AML-193 (cell line): Measurements from ENCODE around the gene EXOC3.
"Not testable (repeated sequence)": the region's sequence is repeated elsewhere in the genome, so short reads cannot be mapped to it uniquely, and the experiment has no call there.

Source experiments
- DNase-seq, 2 experiments: peaks; one replicate each; lab custom pipeline; 2025; lab: John Stamatoyannopoulos, UW

The EXOC3 gene

DNA sequence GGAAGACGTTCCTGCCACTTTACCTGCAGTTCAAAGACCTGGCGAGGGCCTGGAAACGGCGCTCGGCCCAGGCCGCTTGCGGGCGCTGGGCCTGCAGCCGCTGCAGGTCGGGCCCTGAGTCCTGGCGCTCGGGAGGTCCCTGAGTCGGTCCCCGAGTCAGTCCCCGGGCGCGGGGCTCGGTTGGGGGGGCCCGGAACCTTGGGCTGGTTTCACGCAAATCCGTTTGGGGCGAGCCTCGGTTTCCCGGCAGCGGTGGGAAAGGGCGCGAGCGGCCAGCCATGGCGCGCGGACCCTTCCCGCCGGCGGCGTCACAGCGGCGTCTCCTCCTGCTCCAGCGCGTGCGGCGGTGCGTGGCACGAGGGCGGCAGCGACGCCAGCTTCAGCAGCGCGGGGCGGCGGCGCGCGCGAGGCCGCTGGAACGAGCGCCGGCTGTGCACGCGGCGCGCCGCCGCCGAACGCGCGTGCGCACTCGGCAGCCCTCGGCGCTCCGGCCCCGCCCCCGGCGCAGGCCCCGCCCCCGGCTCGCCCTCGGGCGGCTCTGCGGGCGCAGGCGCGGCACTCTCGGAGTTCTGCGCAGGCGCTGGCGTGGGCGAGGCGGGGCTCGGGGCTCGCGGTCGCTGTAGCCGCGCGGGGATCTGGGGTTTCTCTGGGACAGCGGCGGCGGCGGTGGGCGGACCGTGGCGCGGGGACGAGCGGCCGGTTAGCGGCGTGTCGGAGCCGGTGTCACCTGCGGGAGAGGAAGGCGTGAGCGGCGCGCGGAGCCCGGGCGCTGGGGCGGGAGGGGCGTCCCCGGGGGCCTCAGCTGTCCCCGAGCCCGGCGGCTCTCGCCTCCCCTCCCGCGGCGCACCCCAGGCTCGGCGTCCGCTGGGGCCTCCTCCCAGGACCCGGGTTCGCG, 29.9 kb downstream of the EXOC3 start:
- peak; percentile 61 to 75 for DNase-seq

DNA sequence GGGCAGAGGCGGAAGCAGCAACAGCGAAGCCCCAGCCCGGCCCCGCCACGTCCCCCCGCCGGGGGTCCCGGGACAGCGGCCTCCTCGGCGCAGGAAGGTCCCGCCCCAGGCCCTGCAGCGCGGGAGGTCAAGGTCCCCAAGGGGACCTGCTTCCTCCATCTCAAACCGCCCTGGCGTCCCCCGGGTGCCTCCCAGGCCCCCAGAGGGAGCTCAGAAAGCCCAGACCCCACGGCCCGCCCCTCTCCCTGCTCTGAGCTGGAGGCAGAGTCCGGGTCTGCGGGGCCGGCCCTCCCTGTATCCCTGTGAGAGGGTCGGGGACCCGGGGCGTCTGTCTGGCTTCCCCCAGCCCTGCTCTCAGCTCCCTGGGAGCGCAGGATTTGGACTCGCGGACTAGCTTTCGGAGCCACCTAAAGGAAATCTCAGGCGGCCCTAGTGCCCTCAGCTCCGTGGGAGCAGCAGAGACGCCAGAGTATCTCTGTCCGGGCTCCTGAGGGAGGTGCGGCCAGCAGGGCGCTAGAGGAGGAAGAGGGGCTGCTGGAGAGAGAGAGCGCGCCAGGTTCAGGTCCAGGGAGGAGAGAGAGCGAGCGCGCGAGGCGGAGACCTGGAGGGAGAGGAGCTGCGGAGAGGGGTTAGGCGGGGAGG, 30.7 kb downstream of the EXOC3 start:
- DNase-seq = no peak

DNA sequence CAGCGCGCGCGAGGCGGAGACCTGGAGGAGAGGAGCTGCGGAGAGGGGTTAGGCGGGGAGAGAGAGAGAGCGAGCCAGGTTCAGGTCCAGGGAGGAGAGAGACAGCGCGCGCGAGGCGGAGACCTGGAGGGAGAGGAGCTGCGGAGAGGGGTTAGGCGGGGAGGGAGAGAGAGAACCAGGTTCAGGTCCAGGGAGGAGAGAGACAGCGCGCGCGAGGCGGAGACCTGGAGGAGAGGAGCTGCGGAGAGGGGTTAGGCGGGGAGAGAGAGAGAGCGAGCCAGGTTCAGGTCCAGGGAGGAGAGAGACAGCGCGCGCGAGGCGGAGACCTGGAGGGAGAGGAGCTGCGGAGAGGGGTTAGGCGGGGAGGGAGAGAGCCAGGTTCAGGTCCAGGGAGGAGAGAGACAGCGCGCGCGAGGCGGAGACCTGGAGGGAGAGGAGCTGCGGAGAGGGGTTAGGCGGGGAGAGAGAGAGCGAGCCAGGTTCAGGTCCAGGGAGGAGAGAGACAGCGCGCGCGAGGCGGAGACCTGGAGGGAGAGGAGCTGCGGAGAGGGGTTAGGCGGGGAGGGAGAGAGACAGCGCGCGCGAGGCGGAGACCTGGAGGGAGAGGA, 31.4 kb downstream of the EXOC3 start:
- DNase-seq = not testable (repeated sequence)

DNA sequence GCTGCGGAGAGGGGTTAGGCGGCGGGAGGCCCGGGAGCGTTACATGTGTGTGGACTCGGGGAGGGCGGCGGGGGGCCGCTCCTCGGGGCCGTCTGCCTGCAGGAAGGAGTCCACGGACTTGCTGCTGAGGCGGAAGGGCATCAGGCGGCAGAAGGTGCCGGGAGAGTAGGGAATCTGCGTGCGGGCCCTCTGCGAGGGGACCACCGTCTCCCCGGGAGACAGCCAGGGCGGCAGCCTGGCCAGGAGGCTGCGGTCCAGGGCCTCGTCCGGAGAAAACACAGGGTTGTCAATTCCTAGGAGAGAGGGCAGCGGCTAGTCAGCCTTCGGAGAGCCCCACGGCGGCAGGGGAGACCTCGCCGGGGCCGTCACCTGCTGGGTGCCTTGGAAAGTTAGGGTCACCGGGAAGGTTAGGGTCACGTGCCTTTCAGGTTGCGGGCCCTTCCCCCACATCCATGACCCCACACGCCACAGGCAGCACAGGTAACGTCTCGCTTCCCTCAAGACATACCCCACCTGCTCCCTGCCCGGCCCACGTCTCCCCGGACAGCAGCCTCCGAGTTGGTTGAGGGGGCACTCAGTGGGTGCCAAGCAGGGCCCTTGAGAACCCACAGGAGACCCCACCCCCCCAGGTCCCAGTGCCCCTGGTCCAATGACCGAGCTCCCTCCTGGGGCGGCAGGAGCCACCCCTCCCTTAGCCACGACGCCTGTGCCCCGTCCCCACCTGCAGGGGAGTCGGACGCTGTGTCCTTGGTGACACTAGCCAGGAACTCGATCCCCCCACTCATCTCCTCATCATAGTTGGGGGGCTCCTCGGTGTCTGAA, 32.1 kb downstream of the EXOC3 start:
- no peak for DNase-seq

DNA sequence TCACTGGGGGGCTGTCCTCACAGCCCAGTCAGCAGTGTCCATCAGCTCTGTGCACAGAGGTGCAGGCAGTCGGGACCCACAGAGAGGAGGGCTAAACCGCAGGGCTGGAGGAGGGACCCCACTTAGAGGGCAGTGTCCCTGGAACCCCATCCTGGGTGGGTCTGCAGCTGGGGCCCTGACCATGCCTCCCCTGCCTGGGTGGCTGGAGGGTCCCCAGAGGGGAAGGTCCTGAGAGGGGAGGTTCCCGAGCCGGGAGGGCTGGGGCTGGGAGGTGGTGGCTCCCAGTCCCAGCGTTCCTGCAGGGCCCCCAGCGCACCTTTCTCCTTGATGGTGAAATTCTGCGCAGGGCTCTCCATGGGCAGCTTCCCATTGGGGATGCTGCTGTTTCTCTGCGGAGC, 32.7 kb downstream of the EXOC3 start:
- no peak for DNase-seq

DNA sequence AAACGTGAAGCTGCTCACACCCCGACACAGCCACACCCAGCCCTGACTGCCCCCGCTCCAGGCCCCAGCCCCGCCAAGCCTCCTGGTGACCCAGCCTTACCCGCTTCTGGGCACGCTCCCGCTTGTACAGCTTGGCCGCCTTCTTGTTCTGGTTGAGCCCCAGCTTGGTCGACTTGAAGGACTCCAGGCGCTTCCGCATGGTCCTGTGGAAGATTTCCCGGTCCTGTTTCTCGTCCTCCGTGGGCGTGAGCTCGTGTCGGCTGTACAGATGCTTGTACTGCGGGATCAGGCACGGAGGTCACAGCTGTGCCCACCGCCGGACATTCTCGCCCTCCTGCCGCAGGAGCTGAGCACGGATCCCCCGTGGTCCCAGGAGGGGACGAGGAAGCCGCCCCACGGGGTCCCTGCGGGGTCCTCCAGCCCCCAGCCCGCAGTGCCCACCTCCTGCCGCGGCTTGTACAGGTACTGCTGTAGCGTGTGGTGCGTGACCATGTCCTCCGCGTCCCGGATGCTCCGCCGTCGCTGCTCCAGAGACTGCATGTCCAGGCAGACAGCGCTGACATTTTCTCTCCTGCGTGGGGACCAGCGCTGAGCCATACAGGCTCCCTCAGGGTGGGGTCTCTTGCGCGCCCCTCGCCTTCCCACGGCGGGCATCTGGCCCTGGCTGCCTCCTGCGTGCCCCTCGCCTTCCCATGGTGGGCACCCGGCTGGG, 33.3 kb downstream of the EXOC3 start:
- DNase-seq = no peak

GRCh38 chr5:476814-477175, 33.8 kb downstream of the EXOC3 start:
- no peak for DNase-seq

- DNase-seq = no peak
Observed at GRCh38 chr5:477247-477646, 34.3 kb downstream of the EXOC3 start.

DNA sequence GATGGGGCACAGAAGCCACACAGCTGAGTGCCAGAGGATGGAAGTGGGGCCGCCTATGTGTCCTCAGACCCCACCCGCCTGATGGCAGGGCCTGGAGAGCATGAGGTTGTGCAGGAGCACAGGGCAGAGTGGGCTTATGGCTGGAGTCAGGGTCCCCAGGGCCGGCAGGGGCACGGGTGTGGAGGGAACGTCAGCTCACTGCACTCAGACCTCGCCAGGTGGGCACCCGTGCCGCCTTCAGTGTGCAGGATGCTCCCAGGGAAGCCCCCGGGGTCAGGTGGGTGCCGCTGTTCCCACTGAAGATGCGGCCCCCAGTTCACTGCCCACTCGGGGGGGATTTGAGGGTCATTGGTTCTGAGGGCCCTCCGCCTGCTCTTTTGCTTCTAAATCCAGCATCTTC, 34.9 kb downstream of the EXOC3 start:
- no peak for DNase-seq

GRCh38 chr5:478369-478981, 35.5 kb downstream of the EXOC3 start:
- no peak for DNase-seq

DNA sequence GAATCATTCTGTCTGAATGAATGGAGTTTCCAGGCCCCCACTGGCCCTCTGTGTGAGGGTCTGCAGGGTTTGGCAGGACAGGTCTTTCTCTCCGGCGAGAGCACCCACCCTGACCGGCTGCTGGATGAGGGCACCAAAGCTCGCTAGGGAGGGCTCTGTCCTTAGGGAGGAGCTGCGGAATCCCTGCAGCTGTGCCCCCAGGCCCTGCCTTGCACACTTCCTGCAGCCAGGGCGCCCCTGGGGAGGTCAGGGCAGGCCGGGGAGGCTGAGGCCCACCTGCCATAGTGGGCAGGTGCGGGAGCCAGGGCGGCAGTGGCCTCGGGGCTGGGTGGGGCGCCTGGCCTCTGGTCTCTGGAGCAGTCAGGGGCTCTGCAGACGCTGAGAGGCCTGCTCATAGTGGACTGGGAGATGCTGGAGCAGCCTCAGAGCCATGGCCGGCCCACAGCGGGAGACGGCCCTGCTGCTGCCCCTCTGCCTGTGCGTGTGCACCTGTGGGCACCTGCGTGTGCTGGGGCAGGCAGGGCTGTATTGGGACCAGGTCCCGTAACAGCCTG, 36.1 kb downstream of the EXOC3 start:
- DNase-seq = no peak

DNA sequence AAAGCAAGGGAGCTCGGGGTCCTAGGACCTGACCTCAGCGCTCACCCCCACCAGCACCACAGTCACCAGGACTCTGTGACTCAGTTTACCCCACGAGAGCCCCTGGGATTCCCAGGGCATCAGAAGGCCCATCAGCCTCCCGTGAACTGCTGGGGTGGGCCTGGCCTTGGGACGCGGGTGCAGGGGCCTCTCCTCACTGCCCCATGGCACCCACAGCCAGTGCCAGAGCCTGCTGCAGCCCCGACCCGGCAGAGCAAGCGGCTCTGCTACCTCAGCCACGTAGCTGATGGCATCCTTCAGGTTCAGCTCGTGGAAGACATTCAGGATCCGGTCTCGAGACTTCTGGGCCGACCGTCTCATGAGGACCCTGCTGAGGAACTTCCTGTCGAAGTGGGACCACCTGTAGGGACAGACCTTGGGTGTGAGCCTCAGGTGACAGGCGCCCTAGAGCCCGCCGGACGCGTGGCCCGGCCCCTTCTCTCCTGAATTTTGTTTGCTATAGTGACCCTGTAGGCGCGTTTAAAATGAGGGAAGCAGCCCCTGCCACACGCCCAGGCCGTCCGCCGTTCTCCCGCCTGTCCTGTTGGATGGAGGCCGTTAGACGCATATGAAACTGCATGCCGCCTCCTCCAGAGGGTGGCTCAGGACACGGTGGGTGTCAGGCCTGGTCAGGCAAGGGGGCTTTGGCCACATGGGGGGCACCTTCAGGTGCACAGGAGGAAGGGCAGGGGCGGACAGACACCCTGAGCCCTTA, 36.8 kb downstream of the EXOC3 start:
- DNase-seq = no peak

- no peak for DNase-seq
Observed at GRCh38 chr5:481347-481746, 38.4 kb downstream of the EXOC3 start.

GRCh38 chr5:482021-482420, 39.0 kb downstream of the EXOC3 start:
- DNase-seq = no peak

DNA sequence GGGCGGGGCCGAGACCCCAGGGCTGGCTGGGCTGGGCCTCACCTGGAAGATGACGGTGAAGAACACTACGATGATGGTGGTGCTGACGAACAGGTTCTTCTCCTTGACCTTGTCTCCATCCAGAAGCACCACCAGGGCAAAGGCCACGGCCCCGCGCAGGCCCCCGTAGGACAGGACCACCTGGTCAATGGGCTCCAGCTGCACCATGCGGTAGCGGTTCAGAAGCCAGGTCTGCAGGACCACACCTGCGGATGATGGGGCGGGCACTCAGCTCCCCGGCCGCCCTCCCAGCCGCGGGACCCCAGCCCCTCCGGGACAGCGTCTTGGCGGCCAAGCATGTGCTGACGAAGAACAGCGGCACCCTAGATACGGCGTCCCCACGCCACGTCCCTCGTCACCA, 39.5 kb downstream of the EXOC3 start:
- DNase-seq = no peak

- no peak for DNase-seq
Observed at GRCh38 chr5:483011-483410, 40.0 kb downstream of the EXOC3 start.

DNA sequence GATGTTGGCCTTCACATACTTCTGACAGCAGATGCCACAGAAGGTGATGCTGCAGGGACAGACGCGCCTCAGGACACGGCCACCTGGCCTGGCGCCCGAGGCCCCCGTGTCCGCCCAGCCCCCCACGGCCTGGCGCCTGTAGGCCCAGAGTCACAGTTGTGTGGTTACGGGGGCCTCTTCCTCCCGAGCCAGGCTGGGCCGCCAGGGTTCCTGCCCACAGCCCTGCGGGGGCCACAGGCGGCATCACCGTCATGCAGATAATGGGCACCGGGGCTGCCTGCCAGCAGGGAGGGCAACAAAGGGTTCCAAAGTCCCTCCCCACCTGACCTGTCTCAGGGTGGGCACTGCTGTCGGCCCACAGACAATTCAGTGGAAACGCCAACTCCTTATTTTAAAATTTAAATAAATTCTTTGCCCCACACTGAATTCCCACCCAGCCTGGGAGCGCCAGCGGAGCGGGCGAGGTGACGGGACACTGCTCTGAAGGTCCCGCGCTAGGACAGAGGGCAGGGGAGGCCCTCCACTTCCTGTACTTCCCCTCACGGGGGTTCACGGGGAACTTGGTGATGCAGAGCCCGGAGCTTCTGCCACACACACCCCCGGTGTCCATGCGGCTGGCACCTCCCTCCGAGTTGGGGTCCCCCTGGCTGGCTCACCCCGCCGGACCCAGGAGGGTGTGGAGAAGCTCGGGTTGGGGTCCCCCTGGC, 40.6 kb downstream of the EXOC3 start:
- no peak for DNase-seq

GRCh38 chr5:484556-484955, 41.6 kb downstream of the EXOC3 start:
- DNase-seq = no peak

DNA sequence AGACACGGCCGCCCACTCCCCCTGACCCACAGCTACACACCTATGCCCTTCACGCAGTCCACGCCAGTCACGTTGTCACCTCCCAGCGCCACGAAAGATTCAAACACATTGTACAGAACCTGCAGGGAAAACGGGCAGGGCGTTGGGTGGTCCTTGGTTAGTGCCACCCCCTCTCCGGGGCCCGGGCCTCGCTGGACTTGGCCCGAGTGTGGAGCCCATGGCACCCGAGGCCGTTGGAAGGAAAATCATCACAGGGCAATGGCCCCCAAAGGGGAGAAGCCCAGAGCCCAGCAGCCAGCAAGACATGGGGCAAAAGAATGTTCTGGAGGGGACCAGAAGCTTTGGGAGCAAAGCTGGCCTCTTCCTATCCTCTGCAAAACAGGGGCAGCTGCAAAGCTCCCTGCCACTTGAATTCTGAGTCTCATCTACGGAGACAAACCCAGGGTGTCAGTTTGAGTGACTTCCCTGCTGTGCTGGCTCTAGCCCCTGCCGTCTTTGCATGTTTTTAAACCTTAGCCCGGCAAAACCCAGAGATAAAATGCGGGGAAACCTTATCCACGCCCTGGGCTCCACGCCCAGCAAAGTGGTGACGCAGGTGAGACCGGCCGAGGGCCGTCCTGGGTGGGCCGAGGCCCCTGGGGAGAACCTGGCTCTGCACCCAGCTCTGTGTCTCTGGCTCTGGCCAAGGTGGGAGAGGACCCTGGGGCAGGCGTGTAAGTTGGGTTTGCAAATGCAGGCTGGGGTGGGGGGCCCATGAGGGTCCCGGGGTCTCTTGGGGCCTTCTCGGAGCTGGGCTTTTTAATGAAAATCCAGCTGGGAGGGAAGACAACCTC, 42.4 kb downstream of the EXOC3 start:
- no peak for DNase-seq
